Testis (tissue), 3 donors: Measurements from ENCODE around the gene MAN1C1. TPM values are rescaled to one million over a fixed set of nuclear protein-coding genes. Genes with fewer than 3 reads are reported as not detected.

Experiments
- DNase-seq: peaks from one replicate; pipeline ENCODE4 v3.0.0-alpha.2; 2019
- H3K27ac ChIP-seq, 2 donors: fragments of 200-600 bp; sonication (generic); one replicate each; pipeline ENCODE4 v1.5.1; 2019
- H3K27me3 ChIP-seq: fragments of 200-600 bp; sonication (generic); one replicate; pipeline ENCODE4 v1.5.1; 2019
- H3K36me3 ChIP-seq: fragments of 200-600 bp; sonication (generic); one replicate; pipeline ENCODE4 v1.5.1; 2017; ENCODE audit warnings: low read depth; ENCODE audit errors: missing control alignments
- H3K4me1 ChIP-seq: fragments of 200-600 bp; sonication (generic); one replicate; pipeline ENCODE4 v1.5.1; 2019
- H3K4me3 ChIP-seq, 2 donors: fragments of 200-600 bp; sonication (generic); one replicate each; pipeline ENCODE4 v1.5.1; 2017 to 2019
- H3K9me3 ChIP-seq: fragments of 200-600 bp; sonication (generic); one replicate; pipeline ENCODE4 v1.5.1; 2017
- POLR2A ChIP-seq: fragments of 450-650 bp; IDR thresholded peaks from one replicate; pipeline ENCODE4 v1.6.1; 2017; ENCODE audit warnings: antibody characterized with exemption, mild to moderate bottlenecking, moderate library complexity
- WGBS, 2 donors: methylation state at CpG; one replicate each; pipeline ENCODE4 v1.1.5; 2018; 5-methylcytosine and 5-hydroxymethylcytosine counted together
- intact Hi-C: fragments of 100-400 bp; cut with DNase I; formaldehyde crosslinking; loops from one replicate; pipeline ENCODE4 v1.15.1; 2023; ENCODE audit warnings: low total_unique reads
- polyA plus RNA-seq: library from polyadenylated mRNA; stranded (reverse); fragments of 350-450 nt; fragmentation: Illumina TruSeq; extraction: RNeasy Lipid Tissue Mini Kit (QIAGEN cat#74804); gene quantifications from one replicate; pipeline ENCODE4 v1.2.3, GENCODE V29; 2014; ENCODE audit warnings: low read depth, low replicate concordance; ENCODE audit not compliant: insufficient read depth
- total RNA-seq, 2 donors: library from RNA; depleted of rRNA; stranded (reverse); fragments of >200 nt; gene quantifications; one replicate each; pipeline ENCODE4 v1.2.3, GENCODE V29; 2016
- TF ChIP-seq, protein P1 (sequence below), 3 experiments: fragments of 450-650 bp in 2 of 3; fragments of 200-600 bp in 1 of 3; sonication (generic) in 1 of 3; IDR thresholded peaks; one replicate each; pipeline ENCODE4 v1.5.1; 2016 to 2019; ENCODE audit warnings: antibody characterized with exemption in 3 of 3, mild to moderate bottlenecking in 2 of 3, moderate library complexity in 1 of 3

Gene MAN1C1
- total and polyA plus RNA-seq, 3 donors from 2014 or later: 12.8 to 21.1 (median 14.8) TPM

DNA sequence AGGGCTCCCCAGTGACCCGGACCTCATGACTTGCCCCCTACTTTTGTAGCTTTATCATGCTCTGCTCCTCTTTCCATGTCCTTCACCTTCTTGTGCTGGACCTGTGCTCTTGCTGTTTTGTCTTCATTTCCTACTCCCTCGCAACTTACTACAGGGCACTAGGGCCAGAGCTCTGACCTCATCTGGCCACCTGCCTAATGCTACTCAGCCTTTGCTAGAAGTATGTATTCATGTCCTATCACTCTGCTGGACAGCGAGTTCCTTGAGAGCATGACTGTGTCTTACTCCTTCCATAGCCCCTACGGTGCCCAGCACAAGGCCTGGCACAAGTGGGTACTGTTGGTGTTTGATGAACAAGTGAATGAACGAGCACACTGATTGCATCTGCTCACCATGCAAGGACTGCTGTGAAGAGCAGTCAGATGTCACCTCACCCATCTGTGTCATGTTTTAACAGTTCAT, 205.1 kb downstream of the MAN1C1 start:
- Histone ChIP-seq H3K4me3 (no peak overlapping the region), H3K27ac (peak overlapping the region in 1 of 2 donors; percentile 94), H3K27me3 (no peaks in the 10 kb centered on the region), H3K36me3 (no peaks in the 10 kb centered on the region), H3K9me3 (no peaks in the 10 kb centered on the region), H3K4me1 (peaks cover 32% of the 10 kb centered on the region)
- peak; percentile 82 for DNase-seq
- TF ChIP-seq, protein P1, sequence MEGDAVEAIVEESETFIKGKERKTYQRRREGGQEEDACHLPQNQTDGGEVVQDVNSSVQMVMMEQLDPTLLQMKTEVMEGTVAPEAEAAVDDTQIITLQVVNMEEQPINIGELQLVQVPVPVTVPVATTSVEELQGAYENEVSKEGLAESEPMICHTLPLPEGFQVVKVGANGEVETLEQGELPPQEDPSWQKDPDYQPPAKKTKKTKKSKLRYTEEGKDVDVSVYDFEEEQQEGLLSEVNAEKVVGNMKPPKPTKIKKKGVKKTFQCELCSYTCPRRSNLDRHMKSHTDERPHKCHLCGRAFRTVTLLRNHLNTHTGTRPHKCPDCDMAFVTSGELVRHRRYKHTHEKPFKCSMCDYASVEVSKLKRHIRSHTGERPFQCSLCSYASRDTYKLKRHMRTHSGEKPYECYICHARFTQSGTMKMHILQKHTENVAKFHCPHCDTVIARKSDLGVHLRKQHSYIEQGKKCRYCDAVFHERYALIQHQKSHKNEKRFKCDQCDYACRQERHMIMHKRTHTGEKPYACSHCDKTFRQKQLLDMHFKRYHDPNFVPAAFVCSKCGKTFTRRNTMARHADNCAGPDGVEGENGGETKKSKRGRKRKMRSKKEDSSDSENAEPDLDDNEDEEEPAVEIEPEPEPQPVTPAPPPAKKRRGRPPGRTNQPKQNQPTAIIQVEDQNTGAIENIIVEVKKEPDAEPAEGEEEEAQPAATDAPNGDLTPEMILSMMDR (IDR thresholded peaks at IDR 0.05): no peak
- no peak for TF ChIP-seq POLR2A
- 36 to 43% methylated on average over 5 of the region's 5 CpGs for WGBS, 2 donors
- intact Hi-C loops: no loop called here

DNA sequence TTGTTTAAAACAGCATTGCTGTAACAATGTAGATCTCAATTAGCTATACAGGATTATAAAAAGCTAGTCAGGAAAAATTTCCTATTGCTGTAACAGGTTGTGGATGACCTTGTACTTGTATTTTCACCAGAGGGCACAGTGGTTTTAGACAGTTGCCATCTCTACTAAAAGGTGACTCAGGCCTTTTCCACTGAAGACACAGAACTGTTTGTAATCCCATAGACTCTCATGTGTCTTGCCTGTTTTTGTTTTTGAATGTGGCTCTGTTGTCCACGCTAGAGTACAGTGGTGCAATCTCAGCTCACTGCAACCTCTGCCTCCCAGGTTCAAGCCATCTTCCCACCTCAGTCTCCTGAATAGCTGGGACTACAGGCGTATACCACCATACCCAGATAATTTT, 209.0 kb downstream of the MAN1C1 start:
- DNase-seq: no peak
- no peaks in the 10 kb centered on the region for H3K36me3 ChIP-seq
- no peaks in the 10 kb centered on the region for H3K27me3 ChIP-seq
- intact Hi-C loops: no loop called here
- WGBS, 2 donors: 85 to 94% methylated on average over 2 of the region's 2 CpGs
- H3K9me3 ChIP-seq: no peaks in the 10 kb centered on the region
- no peak overlapping the region for H3K27ac ChIP-seq
- no peak overlapping the region for H3K4me3 ChIP-seq
- no peak for TF ChIP-seq POLR2A
- TF ChIP-seq, protein P1 (IDR thresholded peaks at IDR 0.05): no peak
- peaks cover 21% of the 10 kb centered on the region for H3K4me1 ChIP-seq

DNA sequence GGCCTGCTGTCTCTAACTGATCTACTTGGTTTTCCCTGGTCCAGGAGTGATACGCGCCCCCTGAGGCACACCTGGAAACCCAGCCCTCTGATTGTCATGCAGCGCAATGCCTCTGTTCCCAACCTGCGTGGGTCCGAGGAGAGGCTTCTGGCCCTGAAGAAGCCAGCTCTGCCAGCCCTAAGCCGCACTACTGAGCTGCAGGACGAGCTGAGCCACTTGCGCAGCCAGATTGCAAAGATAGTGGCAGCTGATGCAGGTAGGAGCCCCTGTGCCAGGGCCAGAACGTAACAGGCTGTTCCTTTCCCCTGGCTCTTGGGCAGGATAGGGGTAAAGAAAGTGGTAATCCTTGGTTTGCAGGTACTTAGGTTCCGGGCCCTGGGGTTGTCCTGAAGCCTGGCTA, 210.0 kb downstream of the MAN1C1 start:
- intact Hi-C loops: no loop called here
- TF ChIP-seq, protein P1 (IDR thresholded peaks at IDR 0.05): no peak
- no peak for TF ChIP-seq POLR2A
- WGBS, 2 donors: 94 to 95% methylated on average over 6 to 9 of the region's 10 CpGs
- no peak overlapping the region for H3K27ac ChIP-seq
- H3K9me3 ChIP-seq: no peaks in the 10 kb centered on the region
- no peak overlapping the region for H3K4me3 ChIP-seq
- H3K27me3 ChIP-seq: no peaks in the 10 kb centered on the region
- H3K36me3 ChIP-seq: no peaks in the 10 kb centered on the region
- H3K4me1 ChIP-seq: peaks cover 13% of the 10 kb centered on the region
- no peak for DNase-seq

DNA sequence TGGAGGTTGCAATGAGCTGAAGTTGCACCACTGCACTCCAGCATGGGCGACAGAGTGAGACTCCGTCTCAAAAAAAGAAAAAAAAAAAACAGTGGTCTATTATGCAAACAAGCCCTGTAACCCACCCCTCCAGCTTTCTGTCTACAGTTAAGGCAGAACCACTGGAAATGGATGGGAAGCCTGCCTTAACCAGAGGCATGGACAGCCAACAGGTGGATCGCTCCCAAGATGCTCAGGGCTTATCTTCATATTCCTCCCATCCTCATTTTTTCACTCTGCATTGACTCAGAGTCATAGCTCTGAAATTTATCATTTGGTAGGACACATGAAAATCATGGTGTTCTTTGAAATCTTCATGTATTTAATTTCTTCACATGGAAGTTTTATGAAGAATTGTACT, 211.9 kb downstream of the MAN1C1 start:
- Histone ChIP-seq H3K9me3 (no peaks in the 10 kb centered on the region), H3K27me3 (no peaks in the 10 kb centered on the region), H3K4me1 (no peaks in the 10 kb centered on the region), H3K36me3 (no peaks in the 10 kb centered on the region), H3K27ac (peak overlapping the region in 1 of 2 donors; percentile 19), H3K4me3 (no peak overlapping the region)
- 63 to 68% methylated on average over 2 to 3 of the region's 3 CpGs for WGBS, 2 donors
- TF ChIP-seq, protein P1 (IDR thresholded peaks at IDR 0.05): no peak
- no peak for TF ChIP-seq POLR2A
- intact Hi-C loops: no loop called here
- DNase-seq: no peak

DNA sequence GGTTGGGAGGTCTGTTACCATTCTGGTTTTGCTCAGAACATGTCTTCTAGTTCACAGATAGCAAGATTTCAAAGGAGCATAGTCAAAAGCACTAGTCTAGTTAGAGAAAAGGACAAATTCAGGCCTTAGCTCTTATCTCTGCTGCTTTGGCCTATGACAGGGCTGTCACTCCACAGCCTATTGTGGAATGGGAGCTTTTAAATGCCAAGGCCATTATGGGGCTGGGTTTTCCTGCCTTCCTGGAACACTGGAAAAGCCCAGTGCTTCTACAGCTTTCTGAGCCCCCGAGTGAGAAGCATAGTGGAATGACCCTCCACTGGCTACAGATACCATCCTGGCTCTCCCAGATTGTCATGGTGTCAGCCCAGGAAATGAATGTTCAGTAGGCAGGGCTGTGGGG, 212.5 kb downstream of the MAN1C1 start:
- DNase-seq: no peak
- Histone ChIP-seq H3K4me1 (no peaks in the 10 kb centered on the region), H3K27ac (peak overlapping the region in 1 of 2 donors; percentile 19), H3K4me3 (no peak overlapping the region), H3K9me3 (no peaks in the 10 kb centered on the region), H3K36me3 (no peaks in the 10 kb centered on the region), H3K27me3 (no peaks in the 10 kb centered on the region)
- TF ChIP-seq POLR2A: no peak
- TF ChIP-seq, protein P1 (IDR thresholded peaks at IDR 0.05): no peak
- intact Hi-C loops: no loop called here
- 18 to 60% methylated on average over 1 of the region's 1 CpG for whole genome bisulfite sequencing, 2 donors
